ENCODE results near the gene TSPAN18.

DNA sequence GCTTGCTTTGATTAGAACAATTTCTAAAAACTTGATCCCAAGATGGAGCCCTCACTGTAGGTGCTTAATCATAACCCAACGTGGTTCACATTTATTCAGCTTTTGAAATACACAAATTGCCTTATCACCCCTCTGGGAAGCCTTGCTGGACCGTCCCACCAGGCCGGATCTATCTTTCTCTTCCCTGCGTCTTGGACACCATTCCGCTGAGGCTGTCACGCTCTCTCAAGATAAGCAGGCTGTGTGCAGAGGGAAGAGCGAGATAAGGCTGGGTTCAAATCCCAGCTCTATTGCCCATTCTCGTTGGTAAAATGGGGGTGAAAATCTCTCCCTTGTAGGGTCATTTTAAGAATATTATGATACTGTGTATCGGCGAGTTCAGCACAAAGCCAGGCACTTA lies 244.4 kb downstream of the TSPAN18 start:
- TF ChIP-seq CTCF (conservative IDR thresholded peaks at IDR 0.05; ENCODE audit: low read depth, low read length) (no peak), EZH2 (IDR thresholded peaks at IDR 0.05; ENCODE audit: borderline replicate concordance, low read depth, low read length, poor library complexity, severe bottlenecking) (no peak)

Data from A673 (cell line).